PC-3 (cell line): ENCODE results near the gene MAD1L1.

Experiments
- CTCF ChIP-seq: fragments of 300-600 bp; sonication (generic); conservative IDR thresholded peaks from 2 replicates; pipeline ENCODE4 v1.5.1; 2017; ENCODE audit warnings: antibody characterized with exemption, low read depth, mild to moderate bottlenecking, low read length
- EZH2 ChIP-seq: fragments of 300-600 bp; sonication (generic); IDR thresholded peaks from one replicate; pipeline ENCODE4 v1.6.1; 2017; ENCODE audit warnings: antibody characterized with exemption, mild to moderate bottlenecking, low read length; ENCODE audit not compliant: unreplicated experiment

- no peak for TF ChIP-seq CTCF
- no peak for TF ChIP-seq EZH2
These were observed 457.4 kb downstream of the MAD1L1 start for GRCh38 chr7:1775389-1775788.
